IMR-90 (cell line): ENCODE data around the gene NFILZ.

Source experiments
- BHLHE40 ChIP-seq: fragments of 150-350 bp; IDR thresholded peaks from 2 replicates; pipeline ENCODE4 v1.6.1; 2016; ENCODE audit warnings: mild to moderate bottlenecking, low read depth, low read length
- CEBPB ChIP-seq: IDR thresholded peaks from 2 replicates; pipeline ENCODE4 v1.6.1; 2012; ENCODE audit warnings: low read depth, low read length, improper control_type of control experiment
- CHD1 ChIP-seq: IDR thresholded peaks from 2 replicates; pipeline ENCODE4 v1.6.1; 2012; ENCODE audit warnings: low read depth, low read length, improper control_type of control experiment
- FOS ChIP-seq: fragments of 150-350 bp; IDR thresholded peaks from 2 replicates; pipeline ENCODE4 v1.6.1; 2016; ENCODE audit warnings: low read depth, low read length
- MAFK ChIP-seq: IDR thresholded peaks from 2 replicates; pipeline ENCODE4 v1.6.1; 2012; ENCODE audit warnings: low read depth, low read length, improper control_type of control experiment
- MAZ ChIP-seq: IDR thresholded peaks from 2 replicates; pipeline ENCODE4 v1.6.1; 2012; ENCODE audit warnings: low read depth, mild to moderate bottlenecking, low read length, improper control_type of control experiment, moderate library complexity, borderline replicate concordance
- POLR2A ChIP-seq: IDR thresholded peaks from 2 replicates; pipeline ENCODE4 v1.6.1; 2012; ENCODE audit warnings: mild to moderate bottlenecking, low read depth, low read length
- RAD21 ChIP-seq: IDR thresholded peaks from 2 replicates; pipeline ENCODE4 v1.6.1; 2012; ENCODE audit warnings: low read length, improper control_type of control experiment
- RCOR1 ChIP-seq: IDR thresholded peaks from 2 replicates; pipeline ENCODE4 v1.6.1; 2012; ENCODE audit warnings: mild to moderate bottlenecking, low read length, improper control_type of control experiment; ENCODE audit not compliant: insufficient replicate concordance
- RFX5 ChIP-seq: IDR thresholded peaks from 2 replicates; pipeline ENCODE4 v1.8.0; 2012; ENCODE audit warnings: low read depth, mild to moderate bottlenecking, low read length, moderate library complexity
- SMC3 ChIP-seq: fragments of 150-350 bp; IDR thresholded peaks from 2 replicates; pipeline ENCODE4 v1.6.1; 2016; ENCODE audit warnings: low read depth, mild to moderate bottlenecking, antibody characterized with exemption, low read length, moderate library complexity
- TF ChIP-seq, protein P1 (sequence below): conservative IDR thresholded peaks from 2 replicates; pipeline ENCODE4 v1.5.1; 2012; ENCODE audit warnings: mild to moderate bottlenecking, low read depth, low read length, improper control_type of control experiment
- TF ChIP-seq, protein P2 (sequence below): fragments of 150-350 bp; IDR thresholded peaks from 2 replicates; pipeline ENCODE4 v1.6.1; 2016; ENCODE audit warnings: low read depth, mild to moderate bottlenecking, low read length, moderate library complexity, borderline replicate concordance
- TF ChIP-seq, protein P3 (sequence below): fragments of 150-350 bp; IDR thresholded peaks from 2 replicates; pipeline ENCODE4 v1.6.1; 2017; ENCODE audit warnings: mild to moderate bottlenecking, antibody characterized with exemption, low read length, low read depth

DNA sequence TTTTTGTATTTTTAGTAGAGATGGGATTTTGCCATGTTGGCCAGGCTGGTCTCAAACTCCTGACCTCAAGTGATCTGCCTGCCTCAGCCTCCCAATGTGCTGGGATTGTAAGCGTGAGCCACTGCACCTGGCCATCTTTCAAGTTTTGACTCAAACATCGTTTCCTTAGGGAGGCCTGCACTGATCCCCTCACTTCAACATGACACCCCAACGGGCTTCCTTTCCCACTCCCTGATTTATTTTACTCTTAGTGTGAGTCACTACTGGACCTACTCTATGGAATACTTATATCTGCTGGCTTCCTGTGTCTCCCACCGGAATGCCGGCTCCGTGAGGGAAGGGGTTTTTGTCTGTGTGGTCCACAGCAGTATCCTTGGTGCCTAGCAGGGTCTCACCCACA, 15.4 kb upstream of the NFILZ start:
- TF ChIP-seq, protein P1, sequence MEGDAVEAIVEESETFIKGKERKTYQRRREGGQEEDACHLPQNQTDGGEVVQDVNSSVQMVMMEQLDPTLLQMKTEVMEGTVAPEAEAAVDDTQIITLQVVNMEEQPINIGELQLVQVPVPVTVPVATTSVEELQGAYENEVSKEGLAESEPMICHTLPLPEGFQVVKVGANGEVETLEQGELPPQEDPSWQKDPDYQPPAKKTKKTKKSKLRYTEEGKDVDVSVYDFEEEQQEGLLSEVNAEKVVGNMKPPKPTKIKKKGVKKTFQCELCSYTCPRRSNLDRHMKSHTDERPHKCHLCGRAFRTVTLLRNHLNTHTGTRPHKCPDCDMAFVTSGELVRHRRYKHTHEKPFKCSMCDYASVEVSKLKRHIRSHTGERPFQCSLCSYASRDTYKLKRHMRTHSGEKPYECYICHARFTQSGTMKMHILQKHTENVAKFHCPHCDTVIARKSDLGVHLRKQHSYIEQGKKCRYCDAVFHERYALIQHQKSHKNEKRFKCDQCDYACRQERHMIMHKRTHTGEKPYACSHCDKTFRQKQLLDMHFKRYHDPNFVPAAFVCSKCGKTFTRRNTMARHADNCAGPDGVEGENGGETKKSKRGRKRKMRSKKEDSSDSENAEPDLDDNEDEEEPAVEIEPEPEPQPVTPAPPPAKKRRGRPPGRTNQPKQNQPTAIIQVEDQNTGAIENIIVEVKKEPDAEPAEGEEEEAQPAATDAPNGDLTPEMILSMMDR, result no peak
- TF ChIP-seq BHLHE40 (no peak), POLR2A (no peak), SMC3 (no peak), MAFK (no peak), MAZ (no peak), RAD21 (no peak), CHD1 (no peak), CEBPB (no peak), RCOR1 (no peak), FOS (no peak), RFX5 (no peak)
- TF ChIP-seq, protein P2, sequence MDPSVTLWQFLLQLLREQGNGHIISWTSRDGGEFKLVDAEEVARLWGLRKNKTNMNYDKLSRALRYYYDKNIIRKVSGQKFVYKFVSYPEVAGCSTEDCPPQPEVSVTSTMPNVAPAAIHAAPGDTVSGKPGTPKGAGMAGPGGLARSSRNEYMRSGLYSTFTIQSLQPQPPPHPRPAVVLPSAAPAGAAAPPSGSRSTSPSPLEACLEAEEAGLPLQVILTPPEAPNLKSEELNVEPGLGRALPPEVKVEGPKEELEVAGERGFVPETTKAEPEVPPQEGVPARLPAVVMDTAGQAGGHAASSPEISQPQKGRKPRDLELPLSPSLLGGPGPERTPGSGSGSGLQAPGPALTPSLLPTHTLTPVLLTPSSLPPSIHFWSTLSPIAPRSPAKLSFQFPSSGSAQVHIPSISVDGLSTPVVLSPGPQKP, result no peak
- TF ChIP-seq, protein P3, sequence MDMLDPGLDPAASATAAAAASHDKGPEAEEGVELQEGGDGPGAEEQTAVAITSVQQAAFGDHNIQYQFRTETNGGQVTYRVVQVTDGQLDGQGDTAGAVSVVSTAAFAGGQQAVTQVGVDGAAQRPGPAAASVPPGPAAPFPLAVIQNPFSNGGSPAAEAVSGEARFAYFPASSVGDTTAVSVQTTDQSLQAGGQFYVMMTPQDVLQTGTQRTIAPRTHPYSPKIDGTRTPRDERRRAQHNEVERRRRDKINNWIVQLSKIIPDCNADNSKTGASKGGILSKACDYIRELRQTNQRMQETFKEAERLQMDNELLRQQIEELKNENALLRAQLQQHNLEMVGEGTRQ, result no peak
